Endometrium (tissue), 2 donors: Measurements from ENCODE around the gene DIP2C.
"Not testable (repeated sequence)": the region's sequence is repeated elsewhere in the genome, so short reads cannot be mapped to it uniquely, and the experiment has no call there.

Source experiments
- FAIRE-seq: peaks from 2 replicates; lab custom pipeline; 2012; peaks lifted over from hg19 to GRCh38; lab: Jason Lieb, UNC
- donor health status: control.
- donor health status: control.

The DIP2C gene

DNA sequence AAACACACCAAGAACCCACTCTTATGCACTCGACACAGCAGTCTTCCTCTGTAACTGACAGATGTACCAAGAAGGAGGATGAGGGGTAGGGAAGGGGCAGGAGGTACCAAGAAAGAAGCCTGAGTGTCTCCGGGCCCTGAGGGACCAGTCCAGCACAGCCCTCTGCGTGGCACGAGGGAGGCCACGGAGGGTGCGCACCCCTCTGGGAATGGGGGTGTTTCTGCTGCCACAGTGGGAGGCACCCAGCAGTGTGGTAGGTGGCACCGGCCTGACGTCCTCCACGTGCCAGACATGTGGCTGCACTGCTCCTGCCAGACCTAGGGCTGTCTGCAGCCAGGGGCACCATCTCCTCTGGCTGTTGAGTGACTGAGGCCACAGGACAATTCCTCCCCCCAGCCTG is 399.9 kb downstream of the DIP2C start:
- no peak for FAIRE-seq

DNA sequence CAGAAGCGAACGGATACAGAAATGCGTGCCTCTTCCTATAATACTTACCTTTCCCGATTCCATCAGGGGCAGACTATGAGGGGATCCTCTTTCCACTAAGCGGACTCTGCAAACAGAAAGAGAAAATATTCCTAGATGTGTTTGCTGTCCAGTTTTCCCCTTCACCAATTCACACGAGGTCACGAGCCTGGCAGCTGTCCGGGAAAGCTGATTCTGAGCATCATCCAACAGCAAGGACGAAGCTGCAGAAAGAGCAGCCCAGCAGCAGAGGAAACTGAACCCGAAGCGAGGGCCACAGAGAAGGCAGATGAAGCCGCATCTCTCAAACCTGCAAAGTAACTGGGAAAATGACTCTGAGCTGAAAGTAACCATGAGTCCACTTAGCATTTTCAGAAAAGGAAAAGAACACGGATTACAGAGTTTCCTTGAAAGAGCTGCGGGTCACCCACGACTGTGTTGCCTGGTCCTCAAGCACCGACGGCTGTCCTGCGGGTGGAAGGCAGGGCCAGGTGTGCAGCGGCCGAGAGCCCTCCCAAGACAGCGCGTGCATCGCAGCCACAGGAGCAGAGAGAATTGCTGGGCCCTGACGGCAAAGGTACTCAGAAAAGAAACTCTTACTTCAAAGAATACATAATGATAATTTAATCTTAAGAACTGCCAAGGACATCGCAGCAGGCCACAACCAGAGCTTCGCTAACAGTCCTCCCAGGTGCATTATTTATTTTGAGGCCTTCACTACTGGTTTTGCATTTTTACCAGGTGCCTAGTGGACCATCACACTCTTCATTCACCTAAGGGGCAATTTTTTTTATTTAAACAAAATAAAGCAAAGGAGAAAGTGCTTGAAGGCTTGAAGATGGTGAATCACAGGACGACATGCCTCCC is 400.9 kb downstream of the DIP2C start:
- no peak for FAIRE-seq

DNA sequence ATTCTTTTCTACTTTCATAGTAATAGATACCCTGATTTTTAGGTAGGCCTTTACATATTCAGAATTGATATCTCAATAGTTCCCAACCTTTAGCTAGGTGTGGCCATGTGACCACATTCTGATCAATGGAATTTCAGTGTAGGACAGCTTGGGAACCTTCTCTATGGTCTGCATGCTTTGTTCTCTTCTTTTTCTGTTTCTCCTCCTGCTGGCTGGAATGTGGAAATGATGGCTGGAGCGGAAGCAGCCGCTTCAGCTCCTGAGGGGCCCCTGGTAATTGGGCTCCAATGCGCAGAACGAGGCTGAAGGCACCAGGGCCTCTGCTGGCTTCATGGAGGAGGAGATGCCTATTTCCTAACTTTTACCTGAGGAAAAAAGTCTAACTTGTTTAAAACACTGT is 401.7 kb downstream of the DIP2C start:
- FAIRE-seq, result no peak

GRCh38 chr10:287026-287709 is 402.3 kb downstream of the DIP2C start:
- FAIRE-seq, result no peak

- FAIRE-seq, result no peak
These were observed 404.3 kb downstream of the DIP2C start for GRCh38 chr10:285216-285615.

DNA sequence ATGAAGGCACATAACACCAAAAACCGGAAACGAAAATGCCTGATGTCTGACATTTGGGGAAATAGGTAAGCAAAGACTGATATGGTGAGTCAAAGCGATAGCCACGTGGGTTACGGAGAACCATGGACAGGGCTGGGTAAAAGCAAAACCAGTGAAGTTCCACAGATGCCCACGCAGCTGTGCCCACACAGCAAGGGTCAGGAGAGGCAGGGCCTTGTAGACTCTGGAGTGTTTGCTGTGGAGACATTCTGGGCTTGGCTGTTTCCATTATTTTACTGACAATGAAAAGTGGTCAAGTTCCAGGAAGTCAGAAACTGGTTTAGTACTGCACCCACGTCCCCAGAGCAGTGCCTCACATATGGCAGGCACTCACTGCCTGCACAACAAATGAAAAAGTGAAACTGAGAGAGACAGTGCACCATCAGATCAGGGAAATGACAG is 405.5 kb downstream of the DIP2C start:
- FAIRE-seq, result no peak

DNA sequence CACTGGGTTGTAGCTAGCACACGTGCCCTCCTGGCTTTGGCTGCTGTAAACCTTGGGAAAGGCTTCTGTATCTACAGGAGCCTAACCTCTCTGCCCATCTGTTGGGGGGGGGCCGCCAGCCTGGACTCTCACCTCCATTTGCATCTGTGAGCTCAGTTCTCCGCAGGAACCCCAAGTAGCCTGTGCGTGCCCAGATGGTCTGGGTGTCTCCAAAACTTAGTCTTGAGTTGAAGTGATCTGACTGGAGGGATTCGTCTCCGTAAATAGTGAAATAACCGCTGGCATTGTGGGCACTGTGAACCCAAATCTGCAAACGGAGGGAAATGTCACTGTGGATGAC is 406.4 kb downstream of the DIP2C start:
- no peak for FAIRE-seq

DNA sequence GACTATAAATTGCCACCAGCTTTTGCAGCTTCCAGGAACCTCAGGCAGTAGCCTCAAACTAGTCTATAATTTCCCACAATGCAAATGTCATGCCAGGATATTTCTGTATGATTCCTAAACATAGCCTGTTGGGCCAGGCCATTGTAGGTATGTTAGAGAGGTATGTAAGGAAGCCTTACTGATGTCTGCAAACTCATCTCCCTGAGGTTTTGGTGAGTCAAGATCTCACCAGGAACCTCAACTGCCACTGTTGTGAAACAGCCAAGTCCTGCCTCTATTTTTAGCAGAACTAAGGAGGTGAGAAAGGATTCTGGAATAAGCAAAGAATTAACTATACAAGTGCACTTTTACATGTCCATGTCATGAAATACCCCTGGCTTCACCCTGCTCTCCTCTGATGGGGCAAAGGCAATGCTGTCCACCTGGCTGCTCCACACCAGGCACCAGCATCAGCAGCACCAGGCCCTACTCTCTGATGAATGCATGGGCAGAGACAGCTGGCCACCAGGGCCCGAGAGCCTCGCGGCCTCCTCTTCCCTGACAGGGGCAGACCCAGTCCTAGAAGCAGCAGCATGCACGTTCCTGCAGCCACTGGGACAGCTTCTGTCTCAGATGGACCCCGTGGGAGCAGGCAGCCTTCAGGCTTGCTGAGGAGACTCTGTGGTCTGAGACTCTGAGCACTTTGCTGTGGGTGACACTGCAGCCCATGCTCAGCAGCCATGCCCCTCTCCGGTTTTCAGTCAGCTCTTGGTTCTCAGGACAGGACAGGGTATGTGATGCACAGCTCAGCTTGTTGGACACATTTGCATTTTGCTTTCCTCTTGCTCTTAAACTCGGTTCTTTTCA is 407.0 kb downstream of the DIP2C start:
- FAIRE-seq, result no peak

- FAIRE-seq, result no peak
These were observed 409.8 kb downstream of the DIP2C start for GRCh38 chr10:279655-280054.

DNA sequence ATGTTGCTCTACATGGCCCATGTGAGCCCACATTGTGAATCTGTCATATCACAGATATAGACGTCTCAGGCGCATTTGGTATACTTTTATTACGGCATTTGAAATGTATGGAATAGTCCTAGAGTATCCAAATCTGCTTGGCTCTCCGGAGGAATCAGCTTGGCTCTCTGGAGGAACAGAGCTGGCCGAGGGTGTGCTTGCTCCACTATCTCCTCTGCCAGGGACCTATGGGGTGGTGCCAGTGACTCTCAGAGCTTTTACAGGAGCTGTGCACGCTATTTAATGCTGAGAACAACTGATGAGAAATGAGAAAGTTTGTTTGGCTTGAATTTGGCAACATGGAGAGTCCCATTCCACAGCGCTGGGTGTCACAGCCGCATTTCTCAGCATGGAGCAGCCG is 410.2 kb downstream of the DIP2C start:
- no peak for FAIRE-seq

GRCh38 chr10:278707-279106 is 410.8 kb downstream of the DIP2C start:
- FAIRE-seq, result no peak

DNA sequence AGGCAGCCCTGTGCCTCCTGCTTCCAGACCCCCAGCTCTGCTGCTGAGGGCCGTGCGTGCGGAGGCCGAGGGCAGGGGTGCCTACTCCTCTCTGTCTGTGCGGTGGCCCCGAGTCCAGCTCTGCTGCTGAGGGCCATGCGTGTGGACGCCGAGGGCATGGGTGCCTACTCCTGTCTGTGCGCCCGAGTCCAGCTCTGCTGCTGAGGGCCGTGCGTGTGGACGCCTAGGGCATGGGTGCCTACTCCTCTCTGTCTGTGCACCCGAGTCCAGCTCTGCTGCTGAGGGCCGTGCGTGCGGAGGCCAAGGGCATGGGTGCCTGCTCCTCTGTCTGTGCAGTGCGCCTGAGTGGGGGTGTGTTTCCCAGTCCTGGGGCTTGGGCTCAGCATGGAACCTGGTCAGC is 411.5 kb downstream of the DIP2C start:
- FAIRE-seq, result no peak

DNA sequence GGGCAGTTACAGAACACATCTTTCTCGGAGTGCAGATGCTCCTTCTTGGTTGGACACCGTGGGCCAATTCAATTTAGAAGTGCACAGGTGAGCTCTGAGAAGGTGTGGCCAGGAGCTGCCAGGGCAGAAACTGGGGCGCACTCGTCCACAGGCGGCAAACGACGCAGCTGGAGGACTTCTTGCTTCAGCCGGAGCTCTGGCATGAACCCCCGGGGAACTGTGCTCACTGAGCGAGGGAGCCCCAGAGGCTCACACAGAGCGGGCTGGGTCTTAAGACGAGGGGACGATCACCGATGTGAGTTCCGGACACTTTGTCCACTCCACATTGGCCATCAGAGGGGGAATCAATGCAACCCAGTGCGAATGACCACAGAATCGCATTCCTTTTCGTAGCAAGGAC is 413.8 kb downstream of the DIP2C start:
- FAIRE-seq, result no peak

- no peak for FAIRE-seq
These were observed 414.6 kb downstream of the DIP2C start for GRCh38 chr10:274866-275265.

GRCh38 chr10:273088-273487 is 416.4 kb downstream of the DIP2C start:
- no peak for FAIRE-seq

DNA sequence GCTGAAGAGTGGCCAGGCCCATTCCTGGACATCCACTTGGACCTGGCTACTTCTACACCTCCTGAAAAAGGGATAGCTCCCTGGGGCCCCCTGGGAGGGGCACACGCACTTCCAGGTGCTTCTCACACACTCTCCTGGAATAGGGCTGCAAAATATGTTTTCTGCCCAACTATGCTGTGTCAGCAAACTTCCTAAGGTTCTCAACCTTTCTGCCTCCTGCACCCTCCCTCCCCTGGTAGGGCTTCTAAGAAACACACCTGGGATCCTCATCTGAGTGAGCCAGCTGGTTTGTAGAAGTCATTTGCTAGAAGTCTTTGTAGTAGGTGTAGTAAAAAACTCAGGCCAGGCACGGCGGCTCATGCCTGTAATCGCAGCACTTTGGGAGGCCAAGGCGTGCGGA is 417.7 kb downstream of the DIP2C start:
- FAIRE-seq, result no peak

- FAIRE-seq, result no peak
These were observed 418.3 kb downstream of the DIP2C start for GRCh38 chr10:271201-271600.

- no peak for FAIRE-seq
These were observed 419.9 kb downstream of the DIP2C start for GRCh38 chr10:269440-270074.

GRCh38 chr10:267705-268104 is 421.8 kb downstream of the DIP2C start:
- no peak for FAIRE-seq

GRCh38 chr10:266974-267425 is 422.5 kb downstream of the DIP2C start:
- no peak for FAIRE-seq

DNA sequence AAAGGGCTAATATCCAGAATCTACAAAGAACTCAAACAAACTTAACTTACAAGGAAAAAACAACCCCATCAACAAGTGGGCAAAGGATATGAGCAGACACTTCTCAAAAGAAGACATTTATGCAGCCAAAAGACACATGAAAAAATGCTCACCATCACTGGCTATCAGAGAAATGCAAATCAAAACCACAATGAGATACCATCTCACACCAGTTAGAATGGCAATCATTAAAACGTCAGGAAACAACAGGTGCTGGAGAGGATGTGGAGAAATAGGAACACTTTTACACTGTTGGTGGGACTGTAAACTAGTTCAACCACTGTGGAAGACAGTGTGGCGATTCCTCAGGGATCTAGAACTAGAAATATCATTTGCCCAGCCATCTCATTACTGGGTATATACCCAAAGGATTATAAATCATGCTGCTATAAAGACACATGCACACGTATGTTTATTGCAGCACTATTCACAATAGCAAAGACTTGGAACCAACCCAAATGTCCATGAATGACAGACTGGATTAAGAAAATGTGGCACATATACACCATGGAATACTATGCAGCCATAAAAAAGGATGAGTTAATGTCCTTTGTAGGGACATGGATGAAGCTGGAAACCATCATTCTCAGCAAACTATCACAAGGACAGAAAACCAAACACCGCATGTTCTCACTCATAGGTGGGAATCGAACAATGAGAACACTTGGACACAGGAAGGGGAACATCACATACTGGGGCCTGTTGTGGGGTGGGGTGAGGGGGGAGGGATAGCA is 423.5 kb downstream of the DIP2C start:
- not testable (repeated sequence) for FAIRE-seq
